RWPE1 (cell line): Measurements from ENCODE around the gene SECISBP2.

Experiments used
- CTCF ChIA-PET: fragments of 350-600 bp; sonication (Branson Sonifier 250); formaldehyde crosslinking; extraction: SDS; loops from one replicate; lab custom pipeline; 2021; lab: Yijun Ruan, JAX
- POLR2A ChIA-PET: fragments of 400-600 bp; formaldehyde crosslinking; extraction: SDS; loops from one replicate; lab custom pipeline; 2020; ENCODE audit warnings: antibody characterized with exemption; ENCODE audit not compliant: low non-redundant PET; lab: Yijun Ruan, JAX
- DNase-seq: peaks from one replicate; pipeline ENCODE4 v3.0.0; 2012; ENCODE audit warnings: low spot score
- H3K27ac ChIP-seq: fragments of 450-650 bp; 2 replicates; pipeline ENCODE4 v1.5.1; 2017
- CTCF ChIP-seq: fragments of 450-650 bp; conservative IDR thresholded peaks from 2 replicates; pipeline ENCODE4 v1.5.1; 2017; ENCODE audit warnings: low read depth, mild to moderate bottlenecking

Gene SECISBP2

GRCh38 chr9:89346696-89347095 is 28.4 kb downstream of the SECISBP2 start:
- TF ChIP-seq CTCF = no peak
- DNase-seq = no peak
- ChIA-PET POLR2A (interaction anchor here (0.6 kb wide), 1 partner anchor 211 kb away, joined by 8 read pairs; no protein-coding TSS in a partner anchor), CTCF (interaction anchor here (0.6 to 2.6 kb wide), 2 partner anchors 202 to 715 kb away, joined by 6 to 10 read pairs; no protein-coding TSS in a partner anchor)
- H3K27ac ChIP-seq = no peak overlapping the region

- no peak for TF ChIP-seq CTCF
- H3K27ac ChIP-seq = no peak overlapping the region
- ChIA-PET POLR2A (interaction anchor here (0.7 kb wide), 1 partner anchor 11 kb away, joined by 9 read pairs; no protein-coding TSS in a partner anchor), CTCF (interaction anchor here (0.5 to 2.6 kb wide), 2 partner anchors 201 to 243 kb away, joined by 3 to 10 read pairs; no protein-coding TSS in a partner anchor)
- no peak for DNase-seq
These were observed 29.4 kb downstream of the SECISBP2 start for GRCh38 chr9:89347651-89348050.

GRCh38 chr9:89349607-89350006 is 31.3 kb downstream of the SECISBP2 start:
- ChIA-PET POLR2A (interaction anchor here (0.7 kb wide), 1 partner anchor 31 kb away, joined by 3 read pairs; the partner anchor contains the start of gene SECISBP2), CTCF (interaction anchor here (1.0 to 1.1 kb wide), 2 partner anchors 31 to 248 kb away, joined by 3 read pairs; partner anchors contain the start of gene SECISBP2)
- TF ChIP-seq CTCF = no peak
- H3K27ac ChIP-seq = no peak overlapping the region
- DNase-seq = no peak

- no peak overlapping the region for H3K27ac ChIP-seq
- no peak for TF ChIP-seq CTCF
- POLR2A ChIA-PET = no interaction called here
- CTCF ChIA-PET = no interaction called here
- DNase-seq = no peak
These were observed 32.8 kb downstream of the SECISBP2 start for GRCh38 chr9:89350988-89351557.

GRCh38 chr9:89351584-89352300 is 33.4 kb downstream of the SECISBP2 start:
- no peak for TF ChIP-seq CTCF
- ChIA-PET POLR2A (no interaction called here), CTCF (no interaction called here)
- no peak overlapping the region for H3K27ac ChIP-seq
- no peak for DNase-seq

- POLR2A ChIA-PET = no interaction called here
- no peak overlapping the region for H3K27ac ChIP-seq
- no peak for TF ChIP-seq CTCF
- no peak for DNase-seq
- CTCF ChIA-PET = no interaction called here
These were observed 34.2 kb downstream of the SECISBP2 start for GRCh38 chr9:89352451-89352850.
